ENCODE measurements around the gene KDM2B. TPM values are rescaled to one million over a fixed set of nuclear protein-coding genes. Genes with fewer than 3 reads are reported as not detected.

The KDM2B gene
- total and polyA plus RNA-seq, 7 experiments from 2014 or later, result 12.6 to 91.7 (median 76.1) TPM

GRCh38 chr12:121455766-121456420 is 124.9 kb downstream of the KDM2B start:
- Histone ChIP-seq H3K4me3 (ENCODE audit: low read length) (no peak overlapping the region), H3K27ac (ENCODE audit: low read depth, low read length) (no peak overlapping the region), H3K4me1 (ENCODE audit: control insufficient read depth in 2 of 2, insufficient read depth in 2 of 2, low read length in 2 of 2) (no peaks in the 10 kb centered on the region), H3K27me3 (ENCODE audit: control insufficient read depth in 2 of 2, insufficient read depth in 2 of 2, low read length in 2 of 2) (no peaks in the 10 kb centered on the region), H3K36me3 (ENCODE audit: control insufficient read depth in 2 of 3, insufficient read depth in 3 of 3, low read length in 3 of 3) (peaks cover 0 to 21% (median 0%) of the 10 kb centered on the region in 3 experiments), H3K9me3 (ENCODE audit: control insufficient read depth in 2 of 3, low read length in 3 of 3) (no peaks in the 10 kb centered on the region)
- Mint-ChIP-seq H3K4me3 (no peak overlapping the region), H3K27ac (peak overlapping the region in 3 of 9 donors; percentile 28 to 56 (median 52)), H3K4me1 (peaks cover 30 to 50% (median 42%) of the 10 kb centered on the region in 7 donors), H3K36me3 (peaks cover 0 to 22% (median 5%) of the 10 kb centered on the region in 5 donors), H3K9me3 (no peaks in the 10 kb centered on the region), H3K27me3 (no peaks in the 10 kb centered on the region)
- no peak for ATAC-seq
- no peak for DNase-seq
- POLR2A ChIA-PET, result no interaction called here
- intact Hi-C loops (cut with micrococcal nuclease), result no loop called here
- CTCF ChIA-PET, result interaction anchor here (0.6 kb wide), 1 partner anchor 664 kb away, joined by 3 read pairs; no protein-coding TSS in a partner anchor

- CTCF ChIA-PET, result no interaction called here
- no peak overlapping the region for H3K27ac ChIP-seq (ENCODE audit: low read depth, low read length)
- Mint-ChIP-seq H3K27me3 (no peaks in the 10 kb centered on the region), H3K27ac (peak overlapping the region in 1 of 9 donors; percentile 52), H3K36me3 (peaks cover 0 to 22% (median 5%) of the 10 kb centered on the region in 5 donors), H3K4me3 (no peak overlapping the region), H3K9me3 (no peaks in the 10 kb centered on the region), H3K4me1 (peaks cover 23 to 46% (median 36%) of the 10 kb centered on the region in 7 donors)
- H3K9me3 ChIP-seq (ENCODE audit: control insufficient read depth in 2 of 3, low read length in 3 of 3), result no peaks in the 10 kb centered on the region
- no peaks in the 10 kb centered on the region for H3K27me3 ChIP-seq (ENCODE audit: control insufficient read depth in 2 of 2, insufficient read depth in 2 of 2, low read length in 2 of 2)
- POLR2A ChIA-PET, result no interaction called here
- H3K4me3 ChIP-seq (ENCODE audit: low read length), result no peak overlapping the region
- H3K4me1 ChIP-seq (ENCODE audit: control insufficient read depth in 2 of 2, insufficient read depth in 2 of 2, low read length in 2 of 2), result no peaks in the 10 kb centered on the region
- DNase-seq, result no peak
- no peak for ATAC-seq
- intact Hi-C loops (cut with micrococcal nuclease), result no loop called here
- peaks cover 0 to 21% (median 0%) of the 10 kb centered on the region in 3 experiments for H3K36me3 ChIP-seq (ENCODE audit: control insufficient read depth in 2 of 3, insufficient read depth in 3 of 3, low read length in 3 of 3)
Measured at GRCh38 chr12:121454921-121455320, 125.9 kb downstream of the KDM2B start.

DNA sequence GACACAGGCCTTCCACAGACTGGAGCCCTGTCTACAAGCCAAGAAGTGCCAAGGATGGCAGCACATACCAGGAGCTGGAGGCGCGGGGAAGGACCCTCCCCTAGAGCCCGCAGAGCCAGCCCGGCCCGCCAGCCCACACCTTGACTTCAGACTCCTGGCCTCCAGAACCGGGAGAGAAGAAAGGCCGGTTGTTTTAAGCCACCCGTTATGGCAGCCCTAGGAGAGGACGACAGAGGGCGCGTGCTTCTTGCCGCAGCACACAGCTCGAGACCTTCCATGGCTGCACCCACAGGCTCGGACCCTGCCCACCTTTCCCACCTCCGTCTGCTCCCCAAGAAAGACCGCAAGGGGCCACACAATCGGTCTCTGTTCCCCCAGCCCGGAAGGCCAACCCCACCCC is 127.2 kb downstream of the KDM2B start:
- H3K27ac Mint-ChIP-seq, result peak overlapping the region in 1 of 9 donors; percentile 67

DNA sequence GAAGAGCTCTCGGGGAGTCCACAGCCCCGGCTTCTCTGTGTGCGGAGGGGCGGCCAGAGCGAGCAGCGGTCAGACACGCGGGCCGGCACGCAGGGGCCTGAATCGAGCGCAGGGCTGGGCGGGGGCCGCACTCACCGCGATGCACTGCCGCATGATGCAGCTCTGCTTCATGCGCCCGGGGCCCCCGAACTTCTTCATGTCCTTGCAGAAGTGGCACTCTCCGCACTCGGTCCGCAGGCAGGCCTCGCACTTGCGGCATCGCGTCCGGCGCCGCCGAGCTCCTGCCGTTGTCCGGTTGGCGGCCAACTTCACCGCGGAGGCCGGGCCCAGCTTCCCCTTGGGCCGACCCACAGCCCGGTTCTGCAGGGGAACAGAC is 127.8 kb downstream of the KDM2B start:
- H3K9me3 ChIP-seq (ENCODE audit: control insufficient read depth in 2 of 3, low read length in 3 of 3), result no peaks in the 10 kb centered on the region
- DNase-seq (no peak), ATAC-seq (no peak)
- Mint-ChIP-seq H3K27ac (no peak overlapping the region), H3K4me1 (peaks cover 19 to 45% (median 38%) of the 10 kb centered on the region in 7 donors), H3K9me3 (peaks cover 0 to 2% (median 0%) of the 10 kb centered on the region in 11 donors), H3K36me3 (peaks cover 0 to 28% (median 5%) of the 10 kb centered on the region in 5 donors), H3K27me3 (no peaks in the 10 kb centered on the region), H3K4me3 (no peak overlapping the region)
- peaks cover 0 to 27% (median 0%) of the 10 kb centered on the region in 3 experiments for H3K36me3 ChIP-seq (ENCODE audit: control insufficient read depth in 2 of 3, insufficient read depth in 3 of 3, low read length in 3 of 3)
- intact Hi-C loops (cut with micrococcal nuclease), result no loop called here
- H3K27ac ChIP-seq (ENCODE audit: low read depth, low read length), result no peak overlapping the region
- ChIA-PET POLR2A (no interaction called here), CTCF (no interaction called here)
- H3K4me3 ChIP-seq (ENCODE audit: low read length), result no peak overlapping the region
- no peaks in the 10 kb centered on the region for H3K27me3 ChIP-seq (ENCODE audit: control insufficient read depth in 2 of 2, insufficient read depth in 2 of 2, low read length in 2 of 2)
- H3K4me1 ChIP-seq (ENCODE audit: control insufficient read depth in 2 of 2, insufficient read depth in 2 of 2, low read length in 2 of 2), result no peaks in the 10 kb centered on the region

More for the DNA sequence above, 127.2 kb downstream of the KDM2B start:
- ChIA-PET POLR2A (no interaction called here), CTCF (no interaction called here)
- intact Hi-C loops (cut with micrococcal nuclease), result no loop called here
- no peak overlapping the region for H3K4me3 Mint-ChIP-seq
- no peaks in the 10 kb centered on the region for H3K4me1 ChIP-seq (ENCODE audit: control insufficient read depth in 2 of 2, insufficient read depth in 2 of 2, low read length in 2 of 2)
- no peaks in the 10 kb centered on the region for H3K9me3 ChIP-seq (ENCODE audit: control insufficient read depth in 2 of 3, low read length in 3 of 3)
- H3K27me3 ChIP-seq (ENCODE audit: control insufficient read depth in 2 of 2, insufficient read depth in 2 of 2, low read length in 2 of 2), result no peaks in the 10 kb centered on the region
- ATAC-seq, result no peak
- H3K27ac ChIP-seq (ENCODE audit: low read depth, low read length), result no peak overlapping the region
- H3K4me3 ChIP-seq (ENCODE audit: low read length), result no peak overlapping the region
- no peak for DNase-seq
- no peaks in the 10 kb centered on the region for H3K27me3 Mint-ChIP-seq
- H3K9me3 Mint-ChIP-seq, result peaks cover 0 to 1% (median 0%) of the 10 kb centered on the region in 11 donors
- H3K4me1 Mint-ChIP-seq, result peaks cover 20 to 46% (median 39%) of the 10 kb centered on the region in 7 donors
- peaks cover 0 to 25% (median 0%) of the 10 kb centered on the region in 3 experiments for H3K36me3 ChIP-seq (ENCODE audit: control insufficient read depth in 2 of 3, insufficient read depth in 3 of 3, low read length in 3 of 3)
- H3K36me3 Mint-ChIP-seq, result peaks cover 0 to 24% (median 5%) of the 10 kb centered on the region in 5 donors

DNA sequence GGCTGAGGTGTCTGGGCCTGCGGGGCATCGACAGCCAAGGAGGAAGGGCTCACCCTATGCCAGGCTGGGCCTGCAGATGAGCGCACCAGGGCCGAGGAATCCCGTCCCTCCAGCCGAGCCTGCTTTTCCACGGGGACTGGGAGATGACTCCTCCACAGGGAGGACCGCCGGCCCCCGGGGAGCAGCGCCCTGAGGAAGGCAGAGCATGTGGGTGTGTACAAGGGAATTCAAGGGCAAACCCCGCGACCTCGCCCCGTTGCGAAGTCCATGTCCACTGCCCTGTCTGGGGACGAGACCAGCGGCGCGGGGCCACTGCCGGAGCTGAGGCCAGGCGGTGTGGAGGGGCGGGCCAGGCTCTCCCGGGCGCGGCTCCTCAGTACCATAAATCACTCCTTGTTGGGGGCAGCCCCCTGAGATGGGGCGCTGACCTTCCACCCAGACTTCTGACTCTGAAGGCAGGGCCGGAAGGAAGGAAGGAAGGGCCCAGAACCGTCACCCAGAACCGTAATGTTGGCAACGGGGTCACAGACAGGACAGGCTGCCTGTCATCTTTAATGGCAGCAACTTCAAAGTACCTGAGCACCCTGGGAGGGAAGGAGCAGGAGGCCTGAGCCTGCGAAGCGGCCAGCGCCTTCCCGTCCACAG is 128.4 kb downstream of the KDM2B start:
- peaks cover 14 to 42% (median 33%) of the 10 kb centered on the region in 7 donors for H3K4me1 Mint-ChIP-seq

DNA sequence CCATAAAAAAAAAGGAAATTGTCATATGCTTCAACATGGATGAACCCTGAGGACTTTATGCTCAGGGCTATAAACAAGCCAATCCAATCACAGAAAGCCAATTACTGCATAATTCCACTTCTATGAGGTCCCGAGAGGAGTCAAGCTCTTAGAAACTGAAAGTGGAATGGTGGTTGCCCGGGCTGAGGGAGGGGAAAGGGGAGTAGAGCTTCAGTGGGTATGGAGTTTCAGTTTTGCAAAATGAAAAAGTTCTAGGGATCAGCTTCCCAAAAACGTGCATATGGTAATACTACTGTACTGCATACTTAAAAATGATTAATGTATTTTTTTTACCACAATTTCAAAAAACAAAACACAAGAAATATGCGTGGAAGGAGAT is 128.9 kb downstream of the KDM2B start:
- Mint-ChIP-seq H3K36me3 (peaks cover 0 to 21% (median 5%) of the 10 kb centered on the region in 5 donors), H3K4me1 (peaks cover 9 to 40% (median 28%) of the 10 kb centered on the region in 7 donors), H3K4me3 (peak overlapping the region in 1 of 10 donors; percentile 18), H3K9me3 (peaks cover 0 to 2% (median 0%) of the 10 kb centered on the region in 11 donors), H3K27ac (peak overlapping the region in 4 of 9 donors; percentile 26 to 54 (median 36)), H3K27me3 (no peaks in the 10 kb centered on the region)
- no peaks in the 10 kb centered on the region for H3K27me3 ChIP-seq (ENCODE audit: control insufficient read depth in 2 of 2, insufficient read depth in 2 of 2, low read length in 2 of 2)
- intact Hi-C loops (cut with micrococcal nuclease), result no loop called here
- ChIA-PET CTCF (no interaction called here), POLR2A (no interaction called here)
- peaks cover 0 to 27% (median 0%) of the 10 kb centered on the region in 3 experiments for H3K36me3 ChIP-seq (ENCODE audit: control insufficient read depth in 2 of 3, insufficient read depth in 3 of 3, low read length in 3 of 3)
- ATAC-seq (peak; percentile 30), DNase-seq (no peak)
- no peaks in the 10 kb centered on the region for H3K9me3 ChIP-seq (ENCODE audit: control insufficient read depth in 2 of 3, low read length in 3 of 3)
- H3K27ac ChIP-seq (ENCODE audit: low read depth, low read length), result no peak overlapping the region
- no peak overlapping the region for H3K4me3 ChIP-seq (ENCODE audit: low read length)
- H3K4me1 ChIP-seq (ENCODE audit: control insufficient read depth in 2 of 2, insufficient read depth in 2 of 2, low read length in 2 of 2), result no peaks in the 10 kb centered on the region

More for the DNA sequence above, 128.4 kb downstream of the KDM2B start:
- CTCF ChIA-PET, result no interaction called here
- POLR2A ChIA-PET, result no interaction called here
- Mint-ChIP-seq H3K36me3 (peaks cover 0 to 24% (median 5%) of the 10 kb centered on the region in 5 donors), H3K9me3 (peaks cover 0 to 2% (median 0%) of the 10 kb centered on the region in 11 donors), H3K4me3 (no peak overlapping the region), H3K27ac (peak overlapping the region in 3 of 9 donors; percentile 33 to 54 (median 38)), H3K27me3 (no peaks in the 10 kb centered on the region)
- DNase-seq, result no peak
- no peaks in the 10 kb centered on the region for H3K27me3 ChIP-seq (ENCODE audit: control insufficient read depth in 2 of 2, insufficient read depth in 2 of 2, low read length in 2 of 2)
- H3K27ac ChIP-seq (ENCODE audit: low read depth, low read length), result no peak overlapping the region
- intact Hi-C loops (cut with micrococcal nuclease), result no loop called here
- H3K36me3 ChIP-seq (ENCODE audit: control insufficient read depth in 2 of 3, insufficient read depth in 3 of 3, low read length in 3 of 3), result peaks cover 0 to 27% (median 0%) of the 10 kb centered on the region in 3 experiments
- no peaks in the 10 kb centered on the region for H3K4me1 ChIP-seq (ENCODE audit: control insufficient read depth in 2 of 2, insufficient read depth in 2 of 2, low read length in 2 of 2)
- no peak overlapping the region for H3K4me3 ChIP-seq (ENCODE audit: low read length)
- H3K9me3 ChIP-seq (ENCODE audit: control insufficient read depth in 2 of 3, low read length in 3 of 3), result no peaks in the 10 kb centered on the region
- peak; percentile 45 for ATAC-seq

Data from naive thymus-derived CD4-positive, alpha-beta T cell (primary cell).